Progenitor cell of endocrine pancreas (in vitro differentiated cells): ENCODE results near the gene NRXN2. TPM values are rescaled to one million over a fixed set of nuclear protein-coding genes. Genes with fewer than 3 reads are reported as not detected.

Experiments
- DNase-seq: peaks from one replicate; pipeline ENCODE4 v3.0.0; 2021; ENCODE audit warnings: low spot score; ENCODE audit not compliant: unreplicated experiment
- H3K27ac Mint-ChIP-seq: 2 replicates; pipeline ENCODE4 v1.8.0; 2021; ENCODE audit warnings: mild to moderate bottlenecking, moderate library complexity, mixed read lengths
- H3K27me3 Mint-ChIP-seq: 2 replicates; pipeline ENCODE4 v1.8.0; 2021; ENCODE audit warnings: mixed read lengths
- H3K36me3 Mint-ChIP-seq: 2 replicates; pipeline ENCODE4 v1.8.0; 2022; ENCODE audit warnings: mixed read lengths; ENCODE audit not compliant: insufficient read depth
- H3K4me1 Mint-ChIP-seq: 2 replicates; pipeline ENCODE4 v1.8.0; 2021; ENCODE audit warnings: low read depth, mixed read lengths
- H3K4me3 Mint-ChIP-seq: 2 replicates; pipeline ENCODE4 v1.8.0; 2021; ENCODE audit warnings: low read depth, mild to moderate bottlenecking, moderate library complexity, mixed read lengths
- H3K9me3 Mint-ChIP-seq: 2 replicates; pipeline ENCODE4 v1.8.0; 2021; ENCODE audit warnings: low read depth, mixed read lengths
- total RNA-seq: library from RNA; stranded (reverse); gene quantifications from 2 replicates; pipeline ENCODE4 v1.2.1, GENCODE V29; 2021
- TF ChIP-seq, protein P1 (sequence below): fragments of 200-600 bp; sonication (generic); IDR thresholded peaks from one replicate; pipeline ENCODE4 v1.5.0; 2021; ENCODE audit warnings: antibody characterized with exemption, mild to moderate bottlenecking; ENCODE audit not compliant: unreplicated experiment

NRXN2 gene
- total RNA-seq, 1 donor from 2014 or later, result 0.17 TPM

GRCh38 chr11:64717268-64717578 lies 5.8 kb downstream of the NRXN2 start:
- H3K27me3 Mint-ChIP-seq, result peaks cover 87% of the 10 kb centered on the region
- TF ChIP-seq, protein P1, sequence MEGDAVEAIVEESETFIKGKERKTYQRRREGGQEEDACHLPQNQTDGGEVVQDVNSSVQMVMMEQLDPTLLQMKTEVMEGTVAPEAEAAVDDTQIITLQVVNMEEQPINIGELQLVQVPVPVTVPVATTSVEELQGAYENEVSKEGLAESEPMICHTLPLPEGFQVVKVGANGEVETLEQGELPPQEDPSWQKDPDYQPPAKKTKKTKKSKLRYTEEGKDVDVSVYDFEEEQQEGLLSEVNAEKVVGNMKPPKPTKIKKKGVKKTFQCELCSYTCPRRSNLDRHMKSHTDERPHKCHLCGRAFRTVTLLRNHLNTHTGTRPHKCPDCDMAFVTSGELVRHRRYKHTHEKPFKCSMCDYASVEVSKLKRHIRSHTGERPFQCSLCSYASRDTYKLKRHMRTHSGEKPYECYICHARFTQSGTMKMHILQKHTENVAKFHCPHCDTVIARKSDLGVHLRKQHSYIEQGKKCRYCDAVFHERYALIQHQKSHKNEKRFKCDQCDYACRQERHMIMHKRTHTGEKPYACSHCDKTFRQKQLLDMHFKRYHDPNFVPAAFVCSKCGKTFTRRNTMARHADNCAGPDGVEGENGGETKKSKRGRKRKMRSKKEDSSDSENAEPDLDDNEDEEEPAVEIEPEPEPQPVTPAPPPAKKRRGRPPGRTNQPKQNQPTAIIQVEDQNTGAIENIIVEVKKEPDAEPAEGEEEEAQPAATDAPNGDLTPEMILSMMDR, result no peak
- no peak overlapping the region for H3K27ac Mint-ChIP-seq
- no peaks in the 10 kb centered on the region for H3K36me3 Mint-ChIP-seq
- H3K9me3 Mint-ChIP-seq, result no peaks in the 10 kb centered on the region
- H3K4me1 Mint-ChIP-seq, result no peaks in the 10 kb centered on the region
- H3K4me3 Mint-ChIP-seq, result no peak overlapping the region
- no peak for DNase-seq

GRCh38 chr11:64716473-64717267 lies 6.3 kb downstream of the NRXN2 start:
- Mint-ChIP-seq H3K4me1 (peaks cover 1% of the 10 kb centered on the region), H3K4me3 (no peak overlapping the region), H3K27ac (no peak overlapping the region), H3K36me3 (no peaks in the 10 kb centered on the region), H3K9me3 (no peaks in the 10 kb centered on the region), H3K27me3 (peaks cover 87% of the 10 kb centered on the region)
- TF ChIP-seq, protein P1, result no peak
- DNase-seq, result no peak

DNA sequence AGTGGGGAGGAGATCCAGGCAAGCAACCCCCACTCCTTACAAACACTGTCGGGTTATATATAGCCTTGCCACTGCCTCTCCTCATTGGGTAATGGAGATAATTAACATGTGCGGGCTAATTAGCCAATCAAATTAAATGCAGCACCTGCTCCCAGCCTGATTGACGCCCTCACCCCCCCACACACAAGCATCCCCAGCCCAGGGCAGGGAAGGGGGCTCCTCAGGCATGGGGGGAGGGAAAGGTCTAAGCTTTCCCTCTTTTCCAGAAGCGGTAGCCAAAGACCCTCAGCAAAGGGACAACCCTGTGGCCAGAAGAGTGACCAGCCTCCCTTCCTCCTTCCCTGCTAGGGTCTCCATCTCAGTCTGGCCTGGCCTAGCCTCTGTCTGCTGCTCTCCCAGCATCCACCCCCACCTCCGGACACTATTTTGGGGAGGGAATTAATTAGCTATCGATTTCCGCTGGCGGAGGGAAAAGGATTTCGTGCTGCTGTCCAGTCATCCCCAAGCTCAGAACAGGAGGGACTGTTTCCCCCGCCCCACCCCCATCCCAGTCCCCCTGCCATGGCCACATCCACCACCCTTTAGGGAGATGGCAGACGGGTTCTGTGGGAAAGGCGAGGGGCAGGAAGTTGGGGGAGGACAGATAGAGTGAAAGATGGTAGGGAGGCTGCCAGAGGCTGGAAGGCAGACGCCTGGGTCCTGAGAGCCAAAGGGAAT lies 7.1 kb downstream of the NRXN2 start:
- H3K4me1 Mint-ChIP-seq, result peaks cover 5% of the 10 kb centered on the region
- TF ChIP-seq, protein P1, result no peak
- no peak for DNase-seq
- no peak overlapping the region for H3K4me3 Mint-ChIP-seq
- H3K9me3 Mint-ChIP-seq, result no peaks in the 10 kb centered on the region
- H3K27ac Mint-ChIP-seq, result no peak overlapping the region
- H3K27me3 Mint-ChIP-seq, result peaks cover 86% of the 10 kb centered on the region
- no peaks in the 10 kb centered on the region for H3K36me3 Mint-ChIP-seq

- no peak overlapping the region for H3K4me3 Mint-ChIP-seq
- H3K9me3 Mint-ChIP-seq, result no peaks in the 10 kb centered on the region
- no peak overlapping the region for H3K27ac Mint-ChIP-seq
- H3K36me3 Mint-ChIP-seq, result no peaks in the 10 kb centered on the region
- peaks cover 86% of the 10 kb centered on the region for H3K27me3 Mint-ChIP-seq
- no peak for DNase-seq
- H3K4me1 Mint-ChIP-seq, result peaks cover 9% of the 10 kb centered on the region
- TF ChIP-seq, protein P1, result no peak
These were observed 7.9 kb downstream of the NRXN2 start for GRCh38 chr11:64715110-64715509.

DNA sequence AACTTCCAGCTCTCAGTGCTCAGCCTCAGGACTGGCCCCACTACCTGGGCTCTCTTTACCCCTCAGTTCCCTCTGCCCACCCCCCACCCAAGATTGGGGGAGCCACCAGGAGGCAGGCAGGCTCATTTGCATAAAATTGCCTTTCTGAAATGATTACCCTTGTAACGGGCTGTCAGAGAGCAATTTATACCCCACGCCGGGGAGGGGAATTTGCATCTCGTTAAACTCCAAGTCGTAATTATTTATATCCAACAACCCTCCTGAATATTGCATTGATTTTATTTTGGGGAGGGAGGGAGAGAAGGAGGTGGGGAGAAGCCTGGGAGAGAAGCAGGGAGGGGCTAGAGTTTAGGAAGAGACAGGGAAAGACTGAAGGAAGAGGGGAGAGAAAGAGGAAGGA lies 8.3 kb downstream of the NRXN2 start:
- H3K27ac Mint-ChIP-seq, result no peak overlapping the region
- H3K4me1 Mint-ChIP-seq, result peaks cover 9% of the 10 kb centered on the region
- H3K9me3 Mint-ChIP-seq, result no peaks in the 10 kb centered on the region
- no peak for DNase-seq
- H3K4me3 Mint-ChIP-seq, result no peak overlapping the region
- peaks cover 86% of the 10 kb centered on the region for H3K27me3 Mint-ChIP-seq
- H3K36me3 Mint-ChIP-seq, result no peaks in the 10 kb centered on the region
- TF ChIP-seq, protein P1, result no peak
